GOT3 (cell line): ENCODE data around the gene CYB5RL.

ENCODE experiments used
- DNase-seq: peaks from one replicate; lab custom pipeline; 2025; ENCODE audit warnings: mixed read lengths; lab: John Stamatoyannopoulos, UW

CYB5RL gene

GRCh38 chr1:54159733-54160316, 40.0 kb downstream of the CYB5RL start:
- no peak for DNase-seq

- DNase-seq = no peak
Measured at GRCh38 chr1:54158071-54158470, 41.8 kb downstream of the CYB5RL start.

GRCh38 chr1:54157401-54157800, 42.4 kb downstream of the CYB5RL start:
- DNase-seq = no peak

- DNase-seq = no peak
Measured at GRCh38 chr1:54156986-54157385, 42.8 kb downstream of the CYB5RL start.

GRCh38 chr1:54156201-54156600, 43.6 kb downstream of the CYB5RL start:
- no peak for DNase-seq

GRCh38 chr1:54153535-54154439, 46.0 kb downstream of the CYB5RL start:
- no peak for DNase-seq

GRCh38 chr1:54152696-54153095, 47.1 kb downstream of the CYB5RL start, which contains the start of gene CDCP2:
TSS of gene CDCP2 (minus strand) at chr1:54153000. CDS start at chr1:54152922, 78 bp downstream.
- DNase-seq = no peak

GRCh38 chr1:54151013-54151412, 48.8 kb downstream of the CYB5RL start:
- DNase-seq = no peak
